ENCODE results near the gene RAD54L2.

RAD54L2 gene

DNA sequence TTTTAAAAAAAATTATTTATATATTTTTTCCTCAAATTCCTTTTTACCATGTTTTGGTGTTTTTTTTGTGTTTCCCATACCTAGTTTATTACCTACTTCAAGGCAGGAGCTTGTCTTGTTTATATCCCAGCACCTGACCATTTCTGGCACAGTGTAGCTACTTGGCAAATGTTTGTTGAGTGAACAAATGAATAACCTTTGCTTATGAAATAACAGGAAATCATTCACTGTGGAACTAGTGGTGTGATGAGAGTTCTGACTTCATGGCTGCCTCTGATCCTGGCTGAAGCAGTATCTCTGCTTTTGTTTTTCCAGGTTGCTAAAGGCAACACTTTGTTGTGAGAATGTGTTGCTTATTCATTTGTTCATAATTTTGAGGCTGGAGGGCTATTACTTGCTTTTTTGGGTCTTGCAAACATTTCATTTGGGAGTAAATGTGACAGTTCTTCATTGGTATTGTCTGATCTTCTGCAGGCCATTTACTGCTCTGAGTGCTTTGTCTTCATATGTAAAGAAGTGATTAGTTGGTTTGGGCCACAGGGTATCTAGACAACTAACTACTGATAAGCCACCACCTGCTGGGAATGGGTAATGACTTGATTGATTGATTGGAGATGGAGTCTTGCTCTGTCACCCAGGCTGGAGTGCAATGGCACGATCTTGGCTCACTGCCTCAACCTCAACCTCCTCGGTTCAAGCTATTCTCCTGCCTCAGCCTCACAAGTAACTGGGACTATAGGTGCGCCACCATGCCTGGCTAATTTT is 5.7 kb downstream of the RAD54L2 start:
- ATAC-seq (ENCODE audit: low read depth) (no peak), DNase-seq (ENCODE audit: low spot score) (no peak)
- Histone ChIP-seq H3K27me3 (ENCODE audit: insufficient read depth, poor library complexity, severe bottlenecking) (no peaks in the 10 kb centered on the region), H3K36me3 (ENCODE audit: low read depth) (peaks cover 28% of the 10 kb centered on the region), H3K4me1 (ENCODE audit: insufficient read depth, poor library complexity, severe bottlenecking) (peaks cover 5% of the 10 kb centered on the region), H3K4me3 (ENCODE audit: severe bottlenecking) (no peak overlapping the region), H3K9me3 (ENCODE audit: severe bottlenecking) (no peaks in the 10 kb centered on the region), H3K27ac (ENCODE audit: poor library complexity, severe bottlenecking) (no peak overlapping the region)
- no peak for TF ChIP-seq CTCF (IDR thresholded peaks at IDR 0.05; ENCODE audit: poor library complexity, severe bottlenecking)

GRCh38 chr3:51547274-51547673 is 8.8 kb downstream of the RAD54L2 start:
- ATAC-seq (ENCODE audit: low read depth) (no peak), DNase-seq (ENCODE audit: low spot score) (no peak)
- Histone ChIP-seq H3K27ac (ENCODE audit: poor library complexity, severe bottlenecking) (no peak overlapping the region), H3K4me3 (ENCODE audit: severe bottlenecking) (no peak overlapping the region), H3K4me1 (ENCODE audit: insufficient read depth, poor library complexity, severe bottlenecking) (no peaks in the 10 kb centered on the region), H3K9me3 (ENCODE audit: severe bottlenecking) (no peaks in the 10 kb centered on the region), H3K36me3 (ENCODE audit: low read depth) (peaks cover 7% of the 10 kb centered on the region), H3K27me3 (ENCODE audit: insufficient read depth, poor library complexity, severe bottlenecking) (no peaks in the 10 kb centered on the region)
- no peak for TF ChIP-seq CTCF (IDR thresholded peaks at IDR 0.05; ENCODE audit: poor library complexity, severe bottlenecking)

GRCh38 chr3:51549311-51549710 is 10.8 kb downstream of the RAD54L2 start:
- ATAC-seq (ENCODE audit: low read depth) (no peak), DNase-seq (ENCODE audit: low spot score) (no peak)
- Histone ChIP-seq H3K9me3 (ENCODE audit: severe bottlenecking) (no peaks in the 10 kb centered on the region), H3K4me3 (ENCODE audit: severe bottlenecking) (no peak overlapping the region), H3K36me3 (ENCODE audit: low read depth) (peaks cover 7% of the 10 kb centered on the region; the same call in 1 of the 2 replicates), H3K27ac (ENCODE audit: poor library complexity, severe bottlenecking) (no peak overlapping the region), H3K4me1 (ENCODE audit: insufficient read depth, poor library complexity, severe bottlenecking) (no peaks in the 10 kb centered on the region), H3K27me3 (ENCODE audit: insufficient read depth, poor library complexity, severe bottlenecking) (no peaks in the 10 kb centered on the region)
- no peak for TF ChIP-seq CTCF (IDR thresholded peaks at IDR 0.05; ENCODE audit: poor library complexity, severe bottlenecking)

GRCh38 chr3:51550080-51550819 is 11.7 kb downstream of the RAD54L2 start:
- Histone ChIP-seq H3K9me3 (ENCODE audit: severe bottlenecking) (no peaks in the 10 kb centered on the region), H3K36me3 (ENCODE audit: low read depth) (peaks cover 12% of the 10 kb centered on the region; the same call in 1 of the 2 replicates), H3K4me3 (ENCODE audit: severe bottlenecking) (no peak overlapping the region), H3K27me3 (ENCODE audit: insufficient read depth, poor library complexity, severe bottlenecking) (no peaks in the 10 kb centered on the region), H3K4me1 (ENCODE audit: insufficient read depth, poor library complexity, severe bottlenecking) (no peaks in the 10 kb centered on the region), H3K27ac (ENCODE audit: poor library complexity, severe bottlenecking) (no peak overlapping the region)
- TF ChIP-seq CTCF (IDR thresholded peaks at IDR 0.05; ENCODE audit: poor library complexity, severe bottlenecking): no peak
- no peak for DNase-seq (ENCODE audit: low spot score)
- no peak for ATAC-seq (ENCODE audit: low read depth)
